H1 (cell line): Measurements from ENCODE around the gene KCNC1. TPM values are rescaled to one million over a fixed set of nuclear protein-coding genes. Genes with fewer than 3 reads are reported as not detected.

Experiments used
- CTCF ChIA-PET: fragments of 300-600 bp; sonication (Branson Sonifier 250); formaldehyde crosslinking; loops from one replicate; lab custom pipeline; 2021; ENCODE audit not compliant: partially characterized antibody; lab: Charles Lee
- POLR2A ChIA-PET: fragments of 300-600 bp; sonication (Branson Sonifier 250); formaldehyde crosslinking; loops from one replicate; lab custom pipeline; 2021; ENCODE audit warnings: inconsistent platforms; ENCODE audit not compliant: partially characterized antibody; lab: Charles Lee
- DNase-seq, 2 experiments: peaks; one replicate each; pipeline versions ENCODE4 v3.0.0 to v3.0.0-alpha.2; 2010 to 2022; ENCODE audit warnings: low spot score in 2 of 2, low read depth in 1 of 2, mixed read lengths in 1 of 2
- FAIRE-seq: peaks from 2 replicates; lab custom pipeline; 2011; peaks lifted over from hg19 to GRCh38; lab: Jason Lieb, UNC
- H2AFZ ChIP-seq: 2 replicates; pipeline ENCODE4 v1.8.1; 2012; ENCODE audit warnings: low read length, inconsistent platforms
- H2AK5ac ChIP-seq: 2 replicates; pipeline ENCODE4 v1.6.1; 2013; ENCODE audit warnings: low read depth, low read length
- H2BK120ac ChIP-seq: replicated peaks from 2 replicates; pipeline ENCODE3; 2013; ENCODE audit warnings: low read depth, low read length, inconsistent platforms
- H2BK12ac ChIP-seq: 2 replicates; pipeline ENCODE4 v1.6.1; 2013; ENCODE audit warnings: low read depth, low read length
- H2BK15ac ChIP-seq: 2 replicates; pipeline ENCODE4 v1.6.1; 2013; ENCODE audit warnings: low read length
- H2BK20ac ChIP-seq: 2 replicates; pipeline ENCODE4 v1.6.1; 2013; ENCODE audit warnings: low read length
- H2BK5ac ChIP-seq: 2 replicates; pipeline ENCODE4 v1.6.1; 2013; ENCODE audit warnings: low read depth, low read length
- H3K14ac ChIP-seq: 2 replicates; pipeline ENCODE4 v1.6.1; 2013; ENCODE audit warnings: inconsistent platforms; ENCODE audit not compliant: insufficient read length
- H3K18ac ChIP-seq: 2 replicates; pipeline ENCODE4 v1.6.1; 2013; ENCODE audit warnings: low read length; ENCODE audit errors: extremely low read depth
- H3K23ac ChIP-seq: 2 replicates; pipeline ENCODE4 v1.6.1; 2013; ENCODE audit warnings: inconsistent platforms; ENCODE audit not compliant: insufficient read length
- H3K23me2 ChIP-seq: 2 replicates; pipeline ENCODE4 v1.6.1; 2013; ENCODE audit warnings: low read depth, low read length
- H3K27ac ChIP-seq: 2 replicates; pipeline ENCODE4 v1.6.1; 2011; ENCODE audit warnings: low read depth, low read length, inconsistent platforms
- H3K27me3 ChIP-seq, 4 experiments: replicated peaks in 1 of 4; 1 replicate in 1 of 4; 2 replicates in 3 of 4; pipeline versions ENCODE4 v1.6.1 to v1.8.1; 2011 to 2013; ENCODE audit warnings: low read length in 3 of 4, mild to moderate bottlenecking in 3 of 4, inconsistent platforms in 2 of 4, mixed read lengths in 2 of 4, moderate library complexity in 1 of 4; ENCODE audit not compliant: control insufficient read depth in 3 of 4, insufficient read depth in 3 of 4; ENCODE audit errors: extremely low read depth in 1 of 4
- H3K36me3 ChIP-seq, 4 experiments: 2 replicates each; pipeline versions ENCODE4 v1.6.1 to v1.8.1; 2011 to 2013; ENCODE audit warnings: mild to moderate bottlenecking in 4 of 4, low read length in 3 of 4, moderate library complexity in 2 of 4, control low read depth in 1 of 4, inconsistent platforms in 1 of 4; ENCODE audit not compliant: insufficient read depth in 4 of 4, control insufficient read depth in 2 of 4
- H3K4ac ChIP-seq: replicated peaks from 2 replicates; pipeline ENCODE3; 2013; ENCODE audit warnings: low read length, low read depth, mixed read lengths, inconsistent platforms; ENCODE audit not compliant: insufficient read length
- H3K4me1 ChIP-seq, 4 experiments: replicated peaks in 1 of 4; 1 replicate in 1 of 4; 2 replicates in 3 of 4; pipeline versions ENCODE4 v1.6.1 to v1.8.1; 2011 to 2013; ENCODE audit warnings: low read length in 3 of 4, inconsistent platforms in 2 of 4, mixed read lengths in 1 of 4; ENCODE audit not compliant: insufficient read depth in 4 of 4, control insufficient read depth in 3 of 4
- H3K4me2 ChIP-seq, 2 experiments: 2 replicates each; pipeline versions ENCODE4 v1.6.1 to v1.8.1; 2011 to 2013; ENCODE audit warnings: low read depth in 2 of 2, low read length in 2 of 2, control low read depth in 1 of 2, inconsistent platforms in 1 of 2, mild to moderate bottlenecking in 1 of 2; ENCODE audit not compliant: insufficient read depth in 1 of 2
- H3K4me3 ChIP-seq, 4 experiments: fragments of 200-600, 300-600 bp in 1 of 4; sonication (generic), shearing (Covaris generic), sonication (Bioruptor Twin) in 1 of 4; 2 replicates each; pipeline versions ENCODE4 v1.5.1 to v1.8.1; 2011 to 2016; ENCODE audit warnings: low read length in 4 of 4, low read depth in 3 of 4, control low read depth in 2 of 4, inconsistent platforms in 2 of 4, mild to moderate bottlenecking in 2 of 4, mixed read lengths in 1 of 4, moderate library complexity in 1 of 4; ENCODE audit not compliant: insufficient read depth in 2 of 4; ENCODE audit errors: extremely low read depth in 1 of 4
- H3K56ac ChIP-seq: replicated peaks from 2 replicates; pipeline ENCODE3; 2013; ENCODE audit warnings: low read depth, mild to moderate bottlenecking, mixed read lengths, low read length, inconsistent platforms; ENCODE audit not compliant: insufficient read length
- H3K79me1 ChIP-seq: 2 replicates; pipeline ENCODE4 v1.6.1; 2013; ENCODE audit warnings: low read depth, low read length, control low read depth
- H3K79me2 ChIP-seq, 2 experiments: 2 replicates each; pipeline versions ENCODE4 v1.6.1 to v1.8.1; 2012 to 2013; ENCODE audit warnings: low read length in 2 of 2, mild to moderate bottlenecking in 2 of 2, inconsistent platforms in 1 of 2; ENCODE audit not compliant: insufficient read depth in 2 of 2, control insufficient read depth in 1 of 2
- H3K9ac ChIP-seq, 4 experiments: replicated peaks in 1 of 4; 1 replicate in 1 of 4; 2 replicates in 3 of 4; pipeline versions ENCODE4 v1.6.1 to v1.8.1; 2011 to 2013; ENCODE audit warnings: low read depth in 3 of 4, low read length in 3 of 4, control low read depth in 2 of 4, mild to moderate bottlenecking in 2 of 4, moderate library complexity in 2 of 4, inconsistent platforms in 1 of 4; ENCODE audit errors: extremely low read depth in 1 of 4
- H3K9me3 ChIP-seq, 2 experiments: 2 replicates each; pipeline versions ENCODE4 v1.6.1 to v1.8.1; 2012 to 2013; ENCODE audit warnings: mild to moderate bottlenecking in 2 of 2, moderate library complexity in 2 of 2, control low read depth in 1 of 2, inconsistent platforms in 1 of 2, low read depth in 1 of 2, low read length in 1 of 2, mixed read lengths in 1 of 2; ENCODE audit not compliant: insufficient read depth in 2 of 2
- H4K20me1 ChIP-seq, 2 experiments: replicated peaks in 1 of 2; 2 replicates each; pipeline versions ENCODE3 to v1.8.1; 2011 to 2013; ENCODE audit warnings: inconsistent platforms in 2 of 2, low read length in 2 of 2, mild to moderate bottlenecking in 1 of 2; ENCODE audit not compliant: insufficient read depth in 2 of 2, control insufficient read depth in 1 of 2
- H4K5ac ChIP-seq: 2 replicates; pipeline ENCODE4 v1.6.1; 2013; ENCODE audit warnings: low read length, low read depth, mixed read lengths, inconsistent platforms; ENCODE audit not compliant: insufficient read length
- H4K8ac ChIP-seq: 2 replicates; pipeline ENCODE4 v1.8.0; 2013; ENCODE audit warnings: mild to moderate bottlenecking, moderate library complexity, low read length, inconsistent platforms; ENCODE audit not compliant: insufficient read depth; ENCODE audit errors: extremely low read depth
- H4K91ac ChIP-seq: replicated peaks from 2 replicates; pipeline ENCODE3; 2013; ENCODE audit warnings: low read length, mixed read lengths, inconsistent platforms; ENCODE audit not compliant: insufficient read length
- ATF3 ChIP-seq: IDR thresholded peaks from 2 replicates; pipeline ENCODE4 v1.6.1; 2011; ENCODE audit warnings: low read depth, mild to moderate bottlenecking, low read length; ENCODE audit not compliant: insufficient read depth
- CBX5 ChIP-seq: fragments of 300-800, 300-1000 bp; sonication (generic); IDR thresholded peaks from 2 replicates; pipeline ENCODE4 v1.7.1; 2016; ENCODE audit warnings: antibody characterized with exemption, low read length, low read depth
- CREB1 ChIP-seq: IDR thresholded peaks from 2 replicates; pipeline ENCODE4 v1.6.1; 2012; ENCODE audit warnings: inconsistent platforms
- HDAC2 ChIP-seq, 2 experiments: fragments of 300-600 bp in 1 of 2; sonication (generic) in 1 of 2; IDR thresholded peaks; 2 replicates each; pipeline ENCODE4 v1.6.1; 2011 to 2012; ENCODE audit warnings: low read depth in 2 of 2, low read length in 2 of 2, mild to moderate bottlenecking in 2 of 2, moderate library complexity in 2 of 2, borderline replicate concordance in 1 of 2, inconsistent platforms in 1 of 2
- HDAC6 ChIP-seq: IDR thresholded peaks from one replicate; pipeline ENCODE4 v1.7.1; 2012; ENCODE audit warnings: low read depth, mild to moderate bottlenecking, inconsistent platforms, low read length, moderate library complexity
- KDM5A ChIP-seq: fragments of 200-600 bp; IDR thresholded peaks from 2 replicates; pipeline ENCODE4 v1.7.1; 2012; ENCODE audit warnings: mild to moderate bottlenecking, low read length, inconsistent platforms, mixed read lengths
- MAFK ChIP-seq: IDR thresholded peaks from 2 replicates; pipeline ENCODE4 v1.6.1; 2012; ENCODE audit warnings: low read depth, mild to moderate bottlenecking, improper control_type of control experiment, low read length
- TEAD4 ChIP-seq: IDR thresholded peaks from 2 replicates; pipeline ENCODE4 v1.6.1; 2012; ENCODE audit warnings: low read depth, low read length, inconsistent platforms, mixed read lengths
- WGBS, 2 experiments: shearing (Covaris generic) in 1 of 2; methylation state at CpG; one replicate each; pipeline versions ENCODE4 v1.1.6 to v1.1.7; 2013 to 2015; ENCODE audit warnings: low lambda C conversion rate in 2 of 2, mixed read lengths in 2 of 2, inconsistent platforms in 1 of 2, low coverage in 1 of 2, missing lambda C conversion rate in 1 of 2; ENCODE audit not compliant: insufficient replicate concordance in 2 of 2, insufficient coverage in 1 of 2, insufficient read length in 1 of 2; ENCODE audit errors: extremely low coverage in 1 of 2, missing lambda C conversion rate in 1 of 2; 5-methylcytosine and 5-hydroxymethylcytosine counted together
- polyA plus RNA-seq, 7 experiments: library from polyadenylated mRNA; depleted of rRNA in 3 of 7; stranded (reverse) in 5 of 7; unstranded in 2 of 7; fragments of >200 nt in 5 of 7; fragments of 200-250 nt in 2 of 7; gene quantifications; 1 replicate in 5 of 7; 2 replicates in 1 of 7; 4 replicates in 1 of 7; pipeline versions ENCODE4 v1.2.1 to v1.2.3, GENCODE V29; 2011 to 2013; ENCODE audit warnings: missing spikeins in 2 of 7, mixed read lengths in 2 of 7
- total RNA-seq: library from RNA; stranded (reverse); fragmentation: NEBNext Ultra II Directional; extraction: Animal tissue kit (Norgen Biotek cat#: 25700); gene quantifications from 2 replicates; pipeline ENCODE4 v1.2.1, GENCODE V29; 2021

KCNC1 gene
- total and polyA plus RNA-seq, 2 of the 8 experiments (the other 6 are each of a cell fraction or from before 2014, with no cell fraction given): 0.11 to 0.26 TPM

GRCh38 chr11:17730137-17730536, 4.4 kb upstream of the KCNC1 start:
- Histone ChIP-seq H2AK5ac (no peak overlapping the region), H4K8ac (no peak overlapping the region), H3K9ac (no peak overlapping the region), H2BK20ac (no peak overlapping the region), H3K18ac (no peak overlapping the region), H4K5ac (no peak overlapping the region), H2BK12ac (0 out of 2 replicates have a peak overlapping the region, but pooled peaks have one; percentile 50), H3K27me3 (peaks cover 7 to 24% (median 18%) of the 10 kb centered on the region in 4 experiments), H3K14ac (no peak overlapping the region), H2BK15ac (no peak overlapping the region), H3K56ac (no peak overlapping the region), H3K9me3 (no peaks in the 10 kb centered on the region), H2AFZ (no peak overlapping the region), H3K79me1 (no peaks in the 10 kb centered on the region), H3K23ac (no peak overlapping the region), H3K27ac (no peak overlapping the region), H3K4me1 (peaks cover 0 to 2% (median under 1%) of the 10 kb centered on the region in 4 experiments; a peak in 3 of 7 replicates), H3K36me3 (no peaks in the 10 kb centered on the region), H3K23me2 (peaks cover 8% of the 10 kb centered on the region), H3K4ac (no peak overlapping the region), H2BK120ac (no peak overlapping the region), H3K4me3 (no peak overlapping the region), H2BK5ac (no peak overlapping the region), H3K79me2 (no peaks in the 10 kb centered on the region), H3K4me2 (no peak overlapping the region), H4K91ac (no peak overlapping the region), H4K20me1 (peaks cover 4 to 7% of the 10 kb centered on the region in 2 experiments)
- ChIA-PET CTCF (interaction anchor here (0.6 to 16.5 kb wide), 78 partner anchors 12 to 884 kb away, joined by 3 to 290 read pairs (median 7); partner anchors contain the start of genes MYOD1, OTOG and USH1C), POLR2A (interaction anchor here (1.2 to 1.3 kb wide), 2 partner anchors 8 to 9 kb away, joined by 3 read pairs; no protein-coding TSS in a partner anchor)
- 100% methylated on average over 2 of the region's 2 CpGs; no CpG with 5 or more reads in 1 of the 2 experiments for WGBS, 2 experiments
- TF ChIP-seq TEAD4 (no peak), ATF3 (no peak), HDAC2 (IDR thresholded peaks at IDR 0.05; ENCODE audit: borderline replicate concordance in 1 of 2, low read depth in 2 of 2, low read length in 2 of 2) (no peak), MAFK (no peak), CBX5 (no peak), HDAC6 (no peak), CREB1 (no peak), KDM5A (no peak)
- DNase-seq (no peak), FAIRE-seq (no peak)
